Measurements from ENCODE around the gene ERICH3.

- TF ChIP-seq CTCF (IDR thresholded peaks at IDR 0.05), result no peak
- TF ChIP-seq POLR2A (IDR thresholded peaks at IDR 0.05), result no peak
Measured at GRCh38 chr1:74690909-74691308, 17.3 kb upstream of the ERICH3 start.
